GM12874 (cell line): ENCODE data around the gene TMEM94.

Experiments used
- TF ChIP-seq, protein P1 (sequence below): IDR thresholded peaks from 2 replicates; pipeline ENCODE4 v1.5.1; 2011; ENCODE audit warnings: low read depth, mild to moderate bottlenecking, control low read depth, low read length, moderate library complexity; ENCODE audit not compliant: insufficient read depth

Gene TMEM94

DNA sequence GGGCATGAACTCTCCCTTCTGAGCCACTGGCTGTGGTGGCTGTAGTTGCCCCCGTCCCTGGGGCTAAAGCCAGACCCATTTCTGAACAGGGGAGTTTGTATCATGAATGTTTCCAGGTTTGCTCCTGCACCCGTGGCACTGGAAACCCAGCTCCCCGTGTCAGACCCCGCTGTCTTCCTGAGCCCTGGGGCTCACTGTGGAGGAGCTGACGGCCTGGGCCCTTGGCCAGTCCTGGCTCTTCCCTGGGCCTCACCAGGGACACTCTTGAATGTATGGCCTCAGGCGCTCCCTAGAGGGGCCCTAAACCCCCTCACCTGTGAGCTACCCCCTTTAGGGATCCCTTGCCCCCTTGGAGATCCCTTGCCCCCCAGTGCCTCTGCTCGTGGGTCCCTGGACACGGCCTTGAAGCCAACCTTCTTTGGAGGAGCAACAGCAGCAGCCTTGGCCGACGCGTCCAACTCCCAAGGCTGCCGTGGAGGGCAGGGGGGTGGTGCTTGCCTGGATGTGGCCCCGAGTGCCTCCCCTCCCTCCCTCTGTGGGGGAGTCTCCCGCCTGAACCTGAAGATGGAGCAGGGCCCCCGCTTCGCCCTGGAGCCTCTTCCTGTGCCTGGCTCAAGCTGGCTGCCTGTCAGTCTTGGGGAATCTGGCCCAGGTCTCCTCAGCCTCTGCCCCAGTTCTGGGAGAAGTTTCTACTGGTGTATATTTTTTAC, 43.0 kb downstream of the TMEM94 start:
- TF ChIP-seq, protein P1, sequence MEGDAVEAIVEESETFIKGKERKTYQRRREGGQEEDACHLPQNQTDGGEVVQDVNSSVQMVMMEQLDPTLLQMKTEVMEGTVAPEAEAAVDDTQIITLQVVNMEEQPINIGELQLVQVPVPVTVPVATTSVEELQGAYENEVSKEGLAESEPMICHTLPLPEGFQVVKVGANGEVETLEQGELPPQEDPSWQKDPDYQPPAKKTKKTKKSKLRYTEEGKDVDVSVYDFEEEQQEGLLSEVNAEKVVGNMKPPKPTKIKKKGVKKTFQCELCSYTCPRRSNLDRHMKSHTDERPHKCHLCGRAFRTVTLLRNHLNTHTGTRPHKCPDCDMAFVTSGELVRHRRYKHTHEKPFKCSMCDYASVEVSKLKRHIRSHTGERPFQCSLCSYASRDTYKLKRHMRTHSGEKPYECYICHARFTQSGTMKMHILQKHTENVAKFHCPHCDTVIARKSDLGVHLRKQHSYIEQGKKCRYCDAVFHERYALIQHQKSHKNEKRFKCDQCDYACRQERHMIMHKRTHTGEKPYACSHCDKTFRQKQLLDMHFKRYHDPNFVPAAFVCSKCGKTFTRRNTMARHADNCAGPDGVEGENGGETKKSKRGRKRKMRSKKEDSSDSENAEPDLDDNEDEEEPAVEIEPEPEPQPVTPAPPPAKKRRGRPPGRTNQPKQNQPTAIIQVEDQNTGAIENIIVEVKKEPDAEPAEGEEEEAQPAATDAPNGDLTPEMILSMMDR: no peak

DNA sequence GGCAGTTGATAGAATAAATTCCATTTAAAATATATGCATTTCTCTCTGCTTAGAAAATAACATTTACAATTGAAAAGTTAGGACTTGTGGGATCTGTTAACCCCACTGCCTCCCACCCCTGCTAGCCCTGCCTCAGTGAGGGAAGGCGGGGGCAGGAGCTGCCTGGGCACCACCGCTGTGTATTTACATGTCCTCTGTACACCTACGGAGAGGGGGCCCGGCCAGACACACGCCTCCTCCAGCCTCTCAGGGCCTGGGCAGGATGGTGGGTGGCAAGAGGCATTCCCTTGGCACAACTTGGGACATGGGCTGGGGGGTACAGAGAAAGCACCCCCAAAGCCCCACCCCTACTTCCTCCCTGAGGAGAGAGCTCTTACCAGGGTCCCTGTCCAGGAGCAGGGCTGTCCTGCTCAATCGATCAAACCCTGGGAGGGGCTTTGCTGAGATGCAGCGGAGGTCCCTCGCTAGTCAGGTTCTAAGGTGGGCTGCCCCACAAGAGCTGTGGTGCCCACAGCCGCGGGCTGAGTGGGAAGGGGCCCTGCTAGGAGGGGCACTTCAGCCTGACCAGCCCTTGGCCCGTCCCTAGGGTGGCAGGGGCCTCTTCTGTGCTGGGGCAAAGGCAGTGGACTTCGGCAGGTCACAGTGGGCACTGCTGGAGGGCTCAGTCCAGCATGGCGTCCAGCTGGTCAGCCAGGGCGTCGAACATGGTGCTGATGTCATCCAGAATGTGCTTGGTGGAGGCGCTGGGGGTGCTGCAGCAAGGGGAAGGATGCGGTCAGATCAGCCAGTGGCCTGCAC, 44.2 kb downstream of the TMEM94 start:
- TF ChIP-seq, protein P1: no peak

DNA sequence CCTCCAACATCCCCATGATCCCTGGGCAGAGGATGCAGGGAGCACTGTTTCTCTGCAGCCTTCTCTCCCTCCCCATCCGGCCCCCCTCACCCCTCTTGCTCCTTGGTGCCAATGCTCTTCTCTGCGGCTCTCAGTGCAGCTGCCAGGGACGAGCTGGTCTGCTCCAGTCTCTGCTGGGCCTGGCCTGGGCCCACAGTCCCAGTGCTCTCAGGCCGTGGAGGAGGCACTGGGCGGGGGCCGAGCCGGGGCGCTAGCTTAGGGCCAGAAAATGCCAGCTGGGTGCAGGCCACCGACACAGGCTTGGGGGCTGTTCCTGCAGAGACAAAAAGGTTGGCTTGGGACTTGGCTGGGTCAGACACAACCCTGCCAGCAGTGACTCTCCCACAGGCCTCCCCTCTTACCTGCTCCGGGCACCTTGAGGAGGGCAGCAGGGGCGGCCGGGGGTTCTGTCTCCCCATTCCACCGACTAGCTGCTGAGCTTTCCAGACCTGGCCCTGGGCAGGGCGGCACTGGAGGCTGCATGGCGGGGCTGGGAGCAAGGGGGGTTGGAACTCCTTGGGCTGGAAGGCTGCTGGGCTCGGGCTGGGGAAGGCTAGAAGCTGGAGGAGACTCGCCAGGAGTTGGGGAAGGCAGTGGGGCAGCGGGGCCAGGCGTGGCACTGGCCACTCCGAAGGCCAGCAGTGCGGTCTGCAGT, 45.1 kb downstream of the TMEM94 start:
- TF ChIP-seq, protein P1: no peak

DNA sequence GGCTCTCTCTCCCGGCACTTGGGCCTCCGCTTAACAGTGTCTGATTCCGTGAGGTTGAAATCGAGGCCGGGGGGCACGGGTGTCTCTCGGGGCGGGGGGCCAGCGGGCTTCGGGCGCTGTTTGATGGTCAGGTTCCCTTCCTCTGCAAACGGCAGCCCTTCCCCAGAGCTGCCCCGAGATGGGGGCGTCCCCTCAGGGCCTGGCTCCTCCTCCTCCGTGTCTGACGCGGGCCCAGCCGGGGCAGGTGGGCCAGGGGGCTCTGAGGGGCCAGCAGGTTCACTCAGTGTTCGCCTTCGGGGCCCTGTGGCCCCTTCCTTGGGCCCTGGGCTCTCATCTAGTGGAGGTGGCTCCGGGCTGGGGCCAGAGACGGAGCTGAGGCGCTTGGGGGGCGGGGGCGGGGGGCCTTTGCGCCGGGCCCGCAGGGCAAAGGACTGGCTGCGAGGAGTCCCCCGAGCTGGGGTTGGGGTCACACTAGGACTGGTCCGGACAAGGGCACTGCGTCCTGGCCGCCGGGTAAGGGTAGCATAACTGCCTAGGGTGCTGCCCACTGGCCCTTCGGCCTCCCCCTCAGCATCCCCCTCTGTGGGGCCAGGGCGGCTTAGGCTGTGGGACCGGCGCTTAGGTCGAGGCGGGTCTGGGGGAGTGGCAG, 45.8 kb downstream of the TMEM94 start:
- TF ChIP-seq, protein P1: no peak

DNA sequence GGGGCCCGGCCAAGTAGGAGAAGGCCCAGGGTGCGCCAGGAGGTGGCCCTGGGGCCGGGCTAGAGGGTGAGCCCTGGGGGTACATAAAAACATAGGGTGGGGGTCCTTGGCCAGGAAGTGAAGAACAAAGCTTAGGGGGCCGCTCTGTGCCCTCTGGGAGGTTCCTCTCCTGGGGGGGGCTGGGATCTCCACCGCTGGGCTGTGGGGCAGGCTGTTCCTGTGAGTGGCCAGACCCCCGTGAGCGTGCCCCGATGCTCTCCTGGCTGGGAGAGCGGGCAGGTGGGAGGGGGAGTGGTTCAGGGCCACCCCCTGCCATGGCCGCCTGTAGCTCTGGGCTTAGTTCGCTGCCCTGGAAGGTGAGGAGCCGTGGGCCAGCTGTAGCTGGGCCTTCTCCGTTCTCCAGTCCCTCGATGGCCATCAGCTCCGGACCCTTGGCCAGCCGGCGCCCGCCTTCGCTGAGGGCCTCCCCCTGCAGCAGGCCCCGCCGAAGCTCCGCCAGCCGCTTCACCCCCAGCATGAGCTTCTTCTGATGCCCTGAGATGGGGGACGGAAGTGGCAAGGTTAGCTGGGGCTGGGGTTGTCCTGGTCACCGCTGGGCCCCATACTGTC, 46.4 kb downstream of the TMEM94 start:
- TF ChIP-seq, protein P1: no peak

DNA sequence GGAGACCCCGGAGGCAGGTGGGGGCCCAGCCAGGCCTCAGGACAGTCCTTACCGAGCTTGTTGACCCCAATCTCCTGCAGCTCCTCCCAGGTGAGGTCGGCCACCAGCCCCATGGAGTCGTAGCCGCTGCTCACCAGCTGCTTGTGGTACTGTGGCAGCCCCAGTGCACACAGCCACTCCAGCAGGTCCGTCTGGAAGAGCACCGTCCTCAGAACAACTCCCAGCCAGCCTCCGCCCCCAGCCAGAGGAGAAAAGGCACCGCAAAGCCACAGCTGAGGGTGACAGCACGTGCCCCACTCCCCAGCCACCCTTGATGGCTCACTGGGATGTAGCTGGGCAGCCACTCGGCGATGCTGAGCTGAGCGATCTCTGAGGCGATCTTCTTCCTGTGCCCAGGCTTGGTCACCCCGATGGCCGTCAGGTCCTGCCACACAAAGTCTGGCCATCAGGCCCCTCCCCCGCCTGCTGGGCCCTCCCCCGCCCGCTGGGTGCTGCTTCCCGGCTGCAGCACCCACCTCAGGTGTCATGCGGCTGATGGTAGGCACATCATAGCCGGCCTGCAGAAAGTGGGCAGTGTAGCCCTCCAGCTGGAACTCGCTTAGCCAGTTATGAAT, 47.0 kb downstream of the TMEM94 start:
- TF ChIP-seq, protein P1: no peak
